ENCODE results near the gene PSAPL1.

Gene PSAPL1

DNA sequence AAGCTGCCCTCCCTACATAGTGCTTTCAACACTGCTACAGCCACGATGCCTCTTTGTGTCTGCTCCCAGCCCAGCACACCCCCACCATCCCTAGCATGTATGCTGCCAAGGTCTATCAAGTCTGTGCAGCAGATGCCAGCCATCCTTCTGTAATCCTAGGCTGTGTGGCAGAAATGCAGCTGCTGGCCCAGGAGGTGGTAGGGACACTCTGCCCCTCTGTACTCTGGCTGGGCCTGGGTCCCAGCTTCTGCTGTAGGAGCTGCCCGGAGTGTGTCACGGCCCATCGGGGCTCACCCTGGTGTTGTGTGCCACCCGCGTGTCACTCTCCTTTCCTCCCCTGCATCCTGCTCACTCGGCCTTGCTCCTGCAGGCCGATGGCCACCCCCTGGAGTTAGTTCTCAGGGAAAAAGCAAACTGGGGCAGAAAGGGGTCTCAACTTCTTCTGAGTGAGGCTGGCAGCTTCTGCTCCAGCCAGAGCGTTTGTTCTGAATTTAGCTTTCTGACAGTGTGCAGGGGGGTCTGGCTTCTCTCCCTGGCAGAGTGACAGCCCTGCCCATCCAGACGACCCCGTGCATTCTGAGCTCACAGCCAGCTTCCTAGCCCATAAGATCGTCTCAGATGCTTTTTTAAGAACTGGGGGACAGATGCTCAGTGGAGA lies 22.7 kb downstream of the PSAPL1 start:
- no peak overlapping the region for H2AFZ ChIP-seq (ENCODE audit: low read depth, low read length)
- DNase-seq: no peak
- peaks cover 3% of the 10 kb centered on the region for H3K27me3 ChIP-seq (ENCODE audit: insufficient read depth, low read length, poor library complexity)
- no peaks in the 10 kb centered on the region for H3K36me3 ChIP-seq (ENCODE audit: insufficient read depth, low read length)
- no peaks in the 10 kb centered on the region for H4K20me1 ChIP-seq (ENCODE audit: insufficient read depth, low read length)
- H3K9me3 ChIP-seq (ENCODE audit: insufficient read depth, low read length, severe bottlenecking): peaks cover 3% of the 10 kb centered on the region
- no peak overlapping the region for H3K4me3 ChIP-seq (ENCODE audit: low read depth in 1 of 2, low read length in 2 of 2)
- H3K79me2 ChIP-seq (ENCODE audit: insufficient read depth, low read length): no peaks in the 10 kb centered on the region
- TF ChIP-seq, protein P1, sequence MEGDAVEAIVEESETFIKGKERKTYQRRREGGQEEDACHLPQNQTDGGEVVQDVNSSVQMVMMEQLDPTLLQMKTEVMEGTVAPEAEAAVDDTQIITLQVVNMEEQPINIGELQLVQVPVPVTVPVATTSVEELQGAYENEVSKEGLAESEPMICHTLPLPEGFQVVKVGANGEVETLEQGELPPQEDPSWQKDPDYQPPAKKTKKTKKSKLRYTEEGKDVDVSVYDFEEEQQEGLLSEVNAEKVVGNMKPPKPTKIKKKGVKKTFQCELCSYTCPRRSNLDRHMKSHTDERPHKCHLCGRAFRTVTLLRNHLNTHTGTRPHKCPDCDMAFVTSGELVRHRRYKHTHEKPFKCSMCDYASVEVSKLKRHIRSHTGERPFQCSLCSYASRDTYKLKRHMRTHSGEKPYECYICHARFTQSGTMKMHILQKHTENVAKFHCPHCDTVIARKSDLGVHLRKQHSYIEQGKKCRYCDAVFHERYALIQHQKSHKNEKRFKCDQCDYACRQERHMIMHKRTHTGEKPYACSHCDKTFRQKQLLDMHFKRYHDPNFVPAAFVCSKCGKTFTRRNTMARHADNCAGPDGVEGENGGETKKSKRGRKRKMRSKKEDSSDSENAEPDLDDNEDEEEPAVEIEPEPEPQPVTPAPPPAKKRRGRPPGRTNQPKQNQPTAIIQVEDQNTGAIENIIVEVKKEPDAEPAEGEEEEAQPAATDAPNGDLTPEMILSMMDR (IDR thresholded peaks at IDR 0.05; ENCODE audit: borderline replicate concordance, extremely low read depth, low read length, poor library complexity, severe bottlenecking): no peak
- TF ChIP-seq EZH2 (IDR thresholded peaks at IDR 0.05; ENCODE audit: borderline replicate concordance, low read depth, low read length, severe bottlenecking): no peak
- no peaks in the 10 kb centered on the region for H3K4me1 ChIP-seq (ENCODE audit: insufficient read depth, low read length)
- no peak overlapping the region for H3K27ac ChIP-seq (ENCODE audit: low read length)
- H3K9ac ChIP-seq (ENCODE audit: low read depth, low read length): no peak overlapping the region
- ATAC-seq (ENCODE audit: insufficient read depth, low read depth): no peak
- H3K4me2 ChIP-seq (ENCODE audit: insufficient read depth, low read length): no peak overlapping the region

DNA sequence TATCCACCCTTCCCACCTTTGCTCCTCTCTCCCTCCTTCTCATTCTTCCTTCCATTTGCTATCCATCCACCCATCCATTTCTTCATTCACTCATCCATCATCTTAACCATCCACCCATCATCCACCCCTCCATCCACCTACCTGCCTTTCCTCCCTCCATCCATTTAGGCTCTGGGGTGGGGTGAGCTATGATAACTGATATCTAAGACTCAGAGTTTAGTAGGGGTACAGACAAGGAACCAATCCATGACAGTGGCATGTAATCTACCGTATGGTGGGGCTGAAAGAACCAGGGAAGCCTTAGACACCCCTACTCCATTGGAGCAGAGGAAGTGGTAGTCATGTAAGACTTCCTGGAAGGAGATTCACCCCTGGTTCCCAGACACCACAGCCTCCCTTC lies 23.2 kb downstream of the PSAPL1 start:
- Histone ChIP-seq H3K9me3 (ENCODE audit: insufficient read depth, low read length, severe bottlenecking) (peaks cover 3% of the 10 kb centered on the region), H4K20me1 (ENCODE audit: insufficient read depth, low read length) (no peaks in the 10 kb centered on the region), H3K36me3 (ENCODE audit: insufficient read depth, low read length) (no peaks in the 10 kb centered on the region), H3K27me3 (ENCODE audit: insufficient read depth, low read length, poor library complexity) (peaks cover 3% of the 10 kb centered on the region), H3K9ac (ENCODE audit: low read depth, low read length) (no peak overlapping the region), H3K4me1 (ENCODE audit: insufficient read depth, low read length) (no peaks in the 10 kb centered on the region), H3K4me3 (ENCODE audit: low read depth in 1 of 2, low read length in 2 of 2) (no peak overlapping the region), H3K4me2 (ENCODE audit: insufficient read depth, low read length) (no peak overlapping the region), H3K79me2 (ENCODE audit: insufficient read depth, low read length) (no peaks in the 10 kb centered on the region), H3K27ac (ENCODE audit: low read length) (no peak overlapping the region), H2AFZ (ENCODE audit: low read depth, low read length) (no peak overlapping the region)
- TF ChIP-seq, protein P1 (IDR thresholded peaks at IDR 0.05; ENCODE audit: borderline replicate concordance, extremely low read depth, low read length, poor library complexity, severe bottlenecking): no peak
- no peak for TF ChIP-seq EZH2 (IDR thresholded peaks at IDR 0.05; ENCODE audit: borderline replicate concordance, low read depth, low read length, severe bottlenecking)
- ATAC-seq (ENCODE audit: insufficient read depth, low read depth) (no peak), DNase-seq (no peak)

DNA sequence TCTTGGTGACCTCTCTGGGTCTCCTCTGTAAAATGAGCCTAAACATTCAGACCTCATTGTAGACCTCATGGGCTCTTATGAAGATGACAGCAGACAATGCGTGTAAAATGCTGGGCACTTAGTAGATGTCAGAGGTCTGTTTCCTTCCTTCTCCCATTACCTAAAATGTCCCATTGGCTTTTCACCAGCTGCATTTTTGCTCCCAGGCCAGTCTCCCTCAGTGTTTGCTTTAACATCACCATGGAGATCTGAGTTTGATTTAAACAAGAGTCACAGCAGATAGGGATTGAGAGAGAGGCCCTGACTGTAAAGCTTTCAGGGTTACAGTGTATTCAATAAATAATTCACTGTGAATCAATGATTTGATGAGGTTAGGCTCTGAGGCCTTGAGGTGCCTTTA lies 24.3 kb downstream of the PSAPL1 start:
- H3K4me1 ChIP-seq (ENCODE audit: insufficient read depth, low read length): no peaks in the 10 kb centered on the region
- H4K20me1 ChIP-seq (ENCODE audit: insufficient read depth, low read length): no peaks in the 10 kb centered on the region
- no peaks in the 10 kb centered on the region for H3K36me3 ChIP-seq (ENCODE audit: insufficient read depth, low read length)
- no peak for DNase-seq
- H3K9me3 ChIP-seq (ENCODE audit: insufficient read depth, low read length, severe bottlenecking): peaks cover 3% of the 10 kb centered on the region
- H3K9ac ChIP-seq (ENCODE audit: low read depth, low read length): no peak overlapping the region
- H3K27ac ChIP-seq (ENCODE audit: low read length): no peak overlapping the region
- TF ChIP-seq, protein P1 (IDR thresholded peaks at IDR 0.05; ENCODE audit: borderline replicate concordance, extremely low read depth, low read length, poor library complexity, severe bottlenecking): no peak
- no peak for TF ChIP-seq EZH2 (IDR thresholded peaks at IDR 0.05; ENCODE audit: borderline replicate concordance, low read depth, low read length, severe bottlenecking)
- ATAC-seq (ENCODE audit: insufficient read depth, low read depth): no peak
- no peak overlapping the region for H3K4me3 ChIP-seq (ENCODE audit: low read depth in 1 of 2, low read length in 2 of 2)
- H2AFZ ChIP-seq (ENCODE audit: low read depth, low read length): no peak overlapping the region
- no peak overlapping the region for H3K4me2 ChIP-seq (ENCODE audit: insufficient read depth, low read length)
- H3K79me2 ChIP-seq (ENCODE audit: insufficient read depth, low read length): no peaks in the 10 kb centered on the region
- H3K27me3 ChIP-seq (ENCODE audit: insufficient read depth, low read length, poor library complexity): peaks cover 3% of the 10 kb centered on the region
